WI38 (cell line): ENCODE results near the gene NLGN1.

ENCODE experiments used
- H3K4me3 ChIP-seq: 2 replicates; pipeline ENCODE4 v1.5.1; 2011; ENCODE audit warnings: low read depth, mild to moderate bottlenecking, control low read depth, low read length
- TF ChIP-seq, protein P1 (sequence below): IDR thresholded peaks from 2 replicates; pipeline ENCODE4 v1.5.1; 2012; ENCODE audit warnings: low read depth, mild to moderate bottlenecking, control low read depth, low read length

The NLGN1 gene

GRCh38 chr3:174020156-174020555, 622.6 kb downstream of the NLGN1 start:
- TF ChIP-seq, protein P1, sequence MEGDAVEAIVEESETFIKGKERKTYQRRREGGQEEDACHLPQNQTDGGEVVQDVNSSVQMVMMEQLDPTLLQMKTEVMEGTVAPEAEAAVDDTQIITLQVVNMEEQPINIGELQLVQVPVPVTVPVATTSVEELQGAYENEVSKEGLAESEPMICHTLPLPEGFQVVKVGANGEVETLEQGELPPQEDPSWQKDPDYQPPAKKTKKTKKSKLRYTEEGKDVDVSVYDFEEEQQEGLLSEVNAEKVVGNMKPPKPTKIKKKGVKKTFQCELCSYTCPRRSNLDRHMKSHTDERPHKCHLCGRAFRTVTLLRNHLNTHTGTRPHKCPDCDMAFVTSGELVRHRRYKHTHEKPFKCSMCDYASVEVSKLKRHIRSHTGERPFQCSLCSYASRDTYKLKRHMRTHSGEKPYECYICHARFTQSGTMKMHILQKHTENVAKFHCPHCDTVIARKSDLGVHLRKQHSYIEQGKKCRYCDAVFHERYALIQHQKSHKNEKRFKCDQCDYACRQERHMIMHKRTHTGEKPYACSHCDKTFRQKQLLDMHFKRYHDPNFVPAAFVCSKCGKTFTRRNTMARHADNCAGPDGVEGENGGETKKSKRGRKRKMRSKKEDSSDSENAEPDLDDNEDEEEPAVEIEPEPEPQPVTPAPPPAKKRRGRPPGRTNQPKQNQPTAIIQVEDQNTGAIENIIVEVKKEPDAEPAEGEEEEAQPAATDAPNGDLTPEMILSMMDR: no peak

GRCh38 chr3:174023421-174023820, 625.9 kb downstream of the NLGN1 start:
- TF ChIP-seq, protein P1: no peak
- no peak overlapping the region for H3K4me3 ChIP-seq

More at GRCh38 chr3:174020156-174020555, 622.6 kb downstream of the NLGN1 start:
- H3K4me3 ChIP-seq: no peak overlapping the region

DNA sequence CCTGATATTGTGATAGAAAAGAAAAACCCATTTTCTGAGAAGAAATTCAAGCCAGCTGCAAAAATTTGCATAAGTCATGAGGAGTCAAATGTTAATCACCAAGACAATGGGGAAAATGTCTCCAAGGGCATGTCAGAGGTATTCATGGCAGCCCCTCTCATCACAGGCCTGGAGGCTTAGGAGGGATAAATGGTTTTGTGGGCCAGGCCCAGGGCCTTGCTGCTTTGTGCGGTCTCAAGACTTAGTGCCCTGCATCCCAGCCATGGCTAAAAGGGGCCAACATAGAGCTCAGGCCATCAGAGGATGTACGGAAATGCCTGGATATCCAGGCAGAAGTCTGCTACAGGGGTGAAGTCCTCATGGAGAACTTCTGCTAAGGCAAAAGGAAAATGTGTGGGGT, 631.1 kb downstream of the NLGN1 start:
- H3K4me3 ChIP-seq: no peak overlapping the region
- TF ChIP-seq, protein P1: no peak

DNA sequence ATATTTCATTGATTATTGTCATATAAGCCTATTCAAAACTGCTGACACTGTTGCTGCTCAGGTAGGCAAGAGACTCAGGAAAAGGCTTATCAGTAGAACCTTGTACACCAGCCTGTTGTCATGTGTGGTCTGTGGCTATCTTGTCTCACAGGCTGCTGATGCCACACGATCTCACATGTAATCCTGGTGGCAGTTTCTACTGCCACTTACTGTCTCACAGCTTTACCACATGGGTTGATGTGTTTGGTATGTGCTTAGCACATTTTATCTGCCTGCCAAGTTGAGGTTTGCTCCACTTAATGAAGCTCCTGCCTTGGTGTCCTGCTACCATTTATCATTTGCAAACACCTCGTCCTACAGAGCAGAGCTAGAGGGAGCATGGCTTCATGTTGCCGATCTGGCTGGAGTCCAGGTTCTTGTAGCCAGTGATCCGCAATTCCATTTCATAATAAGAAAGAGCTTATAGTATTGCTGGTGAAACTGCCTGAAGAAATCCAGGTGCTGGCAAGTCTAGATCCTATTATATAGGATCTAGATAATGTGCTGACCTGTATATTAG, 637.9 kb downstream of the NLGN1 start:
- TF ChIP-seq, protein P1: no peak
- H3K4me3 ChIP-seq: no peak overlapping the region

DNA sequence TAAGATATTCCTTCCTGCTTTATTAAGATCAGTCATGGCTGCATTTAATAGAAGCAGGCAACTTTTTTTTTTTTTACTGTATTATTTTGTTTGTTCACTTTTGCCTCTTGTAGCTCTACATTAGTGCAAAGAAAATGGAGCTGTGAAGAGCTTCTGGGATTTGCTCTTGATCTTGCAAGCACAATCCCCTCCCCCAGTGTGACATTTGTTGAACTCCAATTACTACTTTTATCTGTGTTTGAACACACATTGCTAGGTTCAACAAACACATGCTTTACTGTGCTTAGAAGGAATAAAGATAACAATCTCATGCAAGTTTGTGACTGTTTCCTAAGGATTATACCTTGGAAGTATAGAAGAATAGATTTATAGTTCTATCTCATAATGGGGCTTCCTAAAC, 648.8 kb downstream of the NLGN1 start:
- no peak overlapping the region for H3K4me3 ChIP-seq
- TF ChIP-seq, protein P1: no peak

GRCh38 chr3:174049472-174049871, 651.9 kb downstream of the NLGN1 start:
- TF ChIP-seq, protein P1: no peak
- no peak overlapping the region for H3K4me3 ChIP-seq

GRCh38 chr3:174051191-174051590, 653.6 kb downstream of the NLGN1 start:
- TF ChIP-seq, protein P1: no peak
- no peak overlapping the region for H3K4me3 ChIP-seq
